ENCODE results near the gene SCARB2.
"Not testable (repeated sequence)": the region's sequence is repeated elsewhere in the genome, so short reads cannot be mapped to it uniquely, and the experiment has no call there.

The SCARB2 gene, protein sequence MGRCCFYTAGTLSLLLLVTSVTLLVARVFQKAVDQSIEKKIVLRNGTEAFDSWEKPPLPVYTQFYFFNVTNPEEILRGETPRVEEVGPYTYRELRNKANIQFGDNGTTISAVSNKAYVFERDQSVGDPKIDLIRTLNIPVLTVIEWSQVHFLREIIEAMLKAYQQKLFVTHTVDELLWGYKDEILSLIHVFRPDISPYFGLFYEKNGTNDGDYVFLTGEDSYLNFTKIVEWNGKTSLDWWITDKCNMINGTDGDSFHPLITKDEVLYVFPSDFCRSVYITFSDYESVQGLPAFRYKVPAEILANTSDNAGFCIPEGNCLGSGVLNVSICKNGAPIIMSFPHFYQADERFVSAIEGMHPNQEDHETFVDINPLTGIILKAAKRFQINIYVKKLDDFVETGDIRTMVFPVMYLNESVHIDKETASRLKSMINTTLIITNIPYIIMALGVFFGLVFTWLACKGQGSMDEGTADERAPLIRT

DNA sequence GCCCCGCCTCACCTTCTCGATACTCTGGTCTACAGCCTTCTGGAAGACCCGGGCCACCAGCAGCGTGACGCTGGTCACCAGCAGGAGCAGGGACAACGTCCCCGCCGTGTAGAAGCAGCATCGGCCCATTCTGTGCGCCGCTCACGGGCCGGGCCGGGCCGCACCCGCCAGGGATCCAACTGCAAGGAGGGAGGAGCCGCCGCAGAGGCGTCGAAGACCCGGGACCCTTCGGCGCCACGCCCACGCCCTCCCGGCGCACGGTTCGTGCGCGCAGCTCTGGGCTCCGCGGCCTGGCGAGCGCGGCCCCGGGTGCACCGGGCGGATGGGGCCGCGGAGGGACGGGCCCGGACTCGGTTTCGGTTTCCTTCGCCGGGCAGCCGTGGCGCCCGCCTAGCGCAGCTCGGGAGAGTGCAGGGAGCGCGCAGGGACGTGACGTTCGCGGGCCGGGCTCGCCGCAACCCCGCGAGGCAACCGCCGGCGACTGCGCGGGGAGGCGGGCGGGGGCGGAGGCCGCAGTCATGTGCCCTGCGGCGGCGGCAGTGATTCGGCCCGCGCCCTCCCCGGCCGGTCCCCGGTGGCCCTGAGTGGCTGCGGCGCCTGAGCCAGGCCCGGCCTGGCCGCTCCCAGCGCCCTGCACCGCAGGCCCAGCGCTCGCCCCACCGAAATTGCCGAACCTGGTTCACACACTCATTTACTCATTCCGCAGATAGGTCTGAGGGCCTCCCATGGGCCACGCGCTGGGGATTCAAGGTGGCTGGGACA is at the start of gene SCARB2:
SCARB2 (minus strand) TSS at position 410 of the 762 bp plus-strand sequence; CDS start at position 129, 281 bp downstream.
- DNase-seq (ENCODE audit: low spot score): peak; percentile 93

DNA sequence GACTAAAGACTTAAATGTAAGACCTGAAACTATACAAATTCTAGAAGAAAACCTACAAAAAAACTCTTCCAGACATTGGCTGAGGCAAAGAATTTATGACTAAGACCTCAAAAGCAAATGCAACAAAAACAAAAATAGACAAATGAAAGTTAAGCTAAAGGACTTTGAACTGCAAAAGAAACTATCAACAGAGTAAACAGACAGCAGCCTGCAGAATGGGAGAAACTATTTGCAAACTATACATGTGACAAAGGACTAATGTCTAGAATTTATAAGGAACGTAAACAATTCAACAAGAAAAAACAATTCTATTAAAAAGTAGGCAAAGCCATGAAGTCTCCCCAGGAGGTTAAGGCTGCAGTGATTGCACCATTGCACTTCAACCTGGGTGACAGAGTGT is 46.9 kb upstream of the SCARB2 start:
- DNase-seq (ENCODE audit: low spot score): no peak

- no peak for DNase-seq (ENCODE audit: low spot score)
Observed at GRCh38 chr4:76257824-76258223, 44.2 kb upstream of the SCARB2 start.

GRCh38 chr4:76256968-76257367 is 43.3 kb upstream of the SCARB2 start:
- no peak for DNase-seq (ENCODE audit: low spot score)

GRCh38 chr4:76256032-76256431 is 42.4 kb upstream of the SCARB2 start:
- DNase-seq (ENCODE audit: low spot score): no peak

GRCh38 chr4:76253511-76253910 is 39.9 kb upstream of the SCARB2 start:
- DNase-seq (ENCODE audit: low spot score): no peak

- DNase-seq (ENCODE audit: low spot score): no peak
Observed at GRCh38 chr4:76252271-76252653, 38.6 kb upstream of the SCARB2 start.

DNA sequence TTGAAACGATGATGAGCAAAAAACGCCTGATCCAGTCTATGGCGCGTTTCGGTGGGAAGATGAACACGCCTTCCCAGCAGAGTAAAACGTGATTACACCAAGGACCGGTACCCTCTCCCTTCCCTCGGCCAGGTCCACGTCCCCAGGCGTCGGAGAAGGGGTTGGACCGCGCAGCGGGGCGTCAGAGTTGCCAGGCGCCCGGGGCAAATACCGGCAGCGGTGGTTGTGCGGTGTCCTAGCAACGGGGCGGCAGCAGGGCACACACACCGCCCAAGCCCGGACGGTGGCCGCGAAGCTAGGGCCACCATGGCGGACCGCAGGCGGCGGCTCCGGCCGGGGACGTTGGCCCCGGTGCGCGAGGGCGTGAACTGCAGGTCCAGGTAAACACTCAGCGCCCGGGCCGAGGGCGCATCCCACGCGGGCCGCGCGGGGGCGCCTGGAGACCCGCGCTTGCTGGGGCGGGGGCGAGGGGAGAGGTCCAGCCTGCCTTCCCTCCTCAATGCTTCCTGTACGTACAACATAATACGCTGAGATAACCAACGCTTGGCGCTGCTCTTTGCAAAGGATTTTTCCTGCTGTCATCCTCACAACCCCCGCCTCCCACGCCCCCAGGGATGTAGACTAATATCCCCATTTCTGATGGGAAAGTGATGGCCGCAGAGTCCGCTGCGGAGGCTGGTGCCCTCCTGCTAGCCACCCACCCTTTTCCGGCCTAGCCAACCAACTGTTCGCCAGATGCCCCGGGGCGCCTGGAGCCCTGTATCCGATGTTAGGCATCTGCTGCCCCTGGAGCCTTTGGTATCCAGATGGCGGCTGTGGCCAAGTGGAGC is 38.0 kb upstream of the SCARB2 start, which contains the start of gene FAM47E:
FAM47E (plus strand) TSS at position 281 of the 830 bp plus-strand sequence; CDS start at position 307, 26 bp downstream.
- DNase-seq (ENCODE audit: low spot score): peak; percentile 82

GRCh38 chr4:76250962-76251361 is 37.3 kb upstream of the SCARB2 start:
- DNase-seq (ENCODE audit: low spot score): no peak

DNA sequence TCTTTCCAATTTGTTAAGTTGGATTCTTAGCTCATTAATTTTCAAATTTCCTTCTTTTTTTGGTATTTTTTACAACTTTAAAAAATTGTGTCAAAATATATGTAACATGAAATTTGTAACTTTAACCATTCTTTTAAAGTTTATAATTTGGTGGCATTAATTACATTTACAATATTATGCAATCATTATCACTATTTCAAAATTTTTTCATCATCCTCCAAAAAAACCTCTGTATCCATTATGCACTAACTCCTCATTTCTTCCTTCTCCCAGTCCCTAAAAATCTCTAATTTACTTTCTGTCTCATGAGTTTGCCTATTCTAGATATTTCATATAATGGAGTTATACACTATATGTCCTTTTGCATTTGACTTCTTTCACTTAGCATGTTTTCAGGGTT is 33.2 kb upstream of the SCARB2 start:
- no peak for DNase-seq (ENCODE audit: low spot score)

DNA sequence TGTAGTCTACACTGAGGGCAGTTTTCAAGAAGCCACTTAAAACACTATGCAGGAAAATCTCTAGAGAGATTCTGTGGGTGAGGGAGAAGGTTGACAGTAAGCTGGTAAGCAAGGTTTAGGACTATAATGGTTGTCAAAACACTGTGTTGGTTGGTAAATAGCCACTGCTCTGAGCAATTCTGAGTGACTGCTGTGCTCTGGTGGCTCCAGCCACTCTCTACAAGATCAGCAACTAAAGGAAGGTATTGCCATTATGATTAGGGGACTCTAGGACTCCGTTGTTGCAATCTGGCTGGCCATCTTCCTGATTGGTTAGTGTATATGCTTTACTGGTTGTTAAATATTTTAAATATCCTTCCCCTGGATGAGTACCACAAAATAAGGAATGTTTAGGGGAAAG is 32.4 kb upstream of the SCARB2 start:
- no peak for DNase-seq (ENCODE audit: low spot score)

GRCh38 chr4:76243877-76244276 is 30.3 kb upstream of the SCARB2 start:
- not testable (repeated sequence) for DNase-seq (ENCODE audit: low spot score)

DNA sequence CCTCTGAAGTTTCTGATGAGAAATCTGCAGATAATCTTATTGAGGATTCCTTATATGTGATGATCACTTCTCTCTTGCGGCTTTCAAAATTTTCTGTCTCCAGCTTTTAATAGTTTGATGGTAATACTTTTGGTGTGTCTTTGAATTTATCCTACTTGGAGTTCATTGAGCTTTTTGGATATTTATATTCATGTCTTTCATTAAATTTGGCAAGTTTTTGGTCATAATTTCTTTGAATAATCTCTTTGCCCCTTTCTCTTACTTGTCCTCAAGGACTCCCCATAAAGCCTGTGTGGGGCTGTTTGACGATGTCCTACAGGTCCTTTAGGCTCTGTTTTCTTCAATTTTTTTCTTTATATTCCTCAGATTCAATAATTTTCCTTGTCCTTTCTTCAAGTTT is 26.6 kb upstream of the SCARB2 start:
- DNase-seq (ENCODE audit: low spot score): no peak

DNA sequence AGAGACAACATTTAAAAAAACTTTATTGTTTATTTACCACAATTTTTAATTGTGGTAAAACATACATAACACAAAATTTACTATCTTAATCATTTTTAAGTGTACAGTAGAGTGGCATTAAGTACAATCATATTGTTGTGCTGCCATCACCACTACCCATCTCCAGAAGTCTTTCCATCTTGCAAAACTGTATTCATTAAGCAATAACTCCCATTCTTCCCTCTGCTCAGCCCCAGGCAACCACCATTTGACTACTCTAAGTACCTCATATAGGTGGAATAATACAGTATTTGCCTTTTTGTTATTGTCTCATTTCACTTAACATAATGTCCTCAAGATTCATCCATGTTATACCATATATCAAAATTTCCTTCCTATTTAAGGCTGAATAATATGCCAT is 25.1 kb upstream of the SCARB2 start:
- no peak for DNase-seq (ENCODE audit: low spot score)

DNA sequence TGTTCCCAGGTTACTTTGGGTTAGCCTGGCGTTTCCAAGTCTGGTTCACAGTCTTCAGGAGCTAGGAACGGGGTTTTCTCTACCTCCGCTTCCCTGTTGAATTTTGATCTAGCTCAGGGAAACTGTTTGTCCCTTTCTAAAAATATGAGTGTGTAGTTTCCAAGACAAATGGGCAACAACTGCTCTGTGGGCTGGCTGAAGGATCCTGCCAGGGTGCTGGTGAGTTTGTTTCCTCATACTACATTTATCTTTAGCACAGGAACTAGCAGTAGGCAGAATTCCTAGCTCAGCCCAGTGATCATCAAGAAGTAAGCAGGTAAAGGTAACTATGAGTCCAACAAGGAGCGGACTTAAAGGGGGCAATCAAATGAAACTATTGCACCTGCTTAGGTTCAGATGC is 24.6 kb upstream of the SCARB2 start:
- no peak for DNase-seq (ENCODE audit: low spot score)

GRCh38 chr4:76235915-76236314 is 22.3 kb upstream of the SCARB2 start:
- DNase-seq (ENCODE audit: low spot score): no peak

DNA sequence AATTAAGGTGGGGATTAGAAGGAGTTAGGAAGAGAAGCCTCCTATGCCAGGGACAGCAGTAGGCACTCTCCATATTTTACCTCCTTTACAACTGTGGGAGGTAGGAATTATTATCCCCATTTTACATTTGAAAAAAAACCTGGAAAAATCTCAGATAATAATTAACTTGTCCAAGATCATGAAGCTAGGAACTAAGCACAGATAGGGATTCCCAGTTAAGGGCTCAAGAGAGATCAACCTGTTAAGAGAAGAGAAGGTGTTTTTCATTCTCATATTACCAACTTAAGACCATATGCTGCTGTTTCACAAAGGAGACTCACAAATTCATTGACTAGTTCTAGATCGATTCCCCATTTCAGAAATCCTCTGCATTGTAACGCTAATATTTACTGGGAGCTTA is 21.8 kb upstream of the SCARB2 start:
- no peak for DNase-seq (ENCODE audit: low spot score)

GRCh38 chr4:76234679-76235044 is 21.0 kb upstream of the SCARB2 start:
- no peak for DNase-seq (ENCODE audit: low spot score)

DNA sequence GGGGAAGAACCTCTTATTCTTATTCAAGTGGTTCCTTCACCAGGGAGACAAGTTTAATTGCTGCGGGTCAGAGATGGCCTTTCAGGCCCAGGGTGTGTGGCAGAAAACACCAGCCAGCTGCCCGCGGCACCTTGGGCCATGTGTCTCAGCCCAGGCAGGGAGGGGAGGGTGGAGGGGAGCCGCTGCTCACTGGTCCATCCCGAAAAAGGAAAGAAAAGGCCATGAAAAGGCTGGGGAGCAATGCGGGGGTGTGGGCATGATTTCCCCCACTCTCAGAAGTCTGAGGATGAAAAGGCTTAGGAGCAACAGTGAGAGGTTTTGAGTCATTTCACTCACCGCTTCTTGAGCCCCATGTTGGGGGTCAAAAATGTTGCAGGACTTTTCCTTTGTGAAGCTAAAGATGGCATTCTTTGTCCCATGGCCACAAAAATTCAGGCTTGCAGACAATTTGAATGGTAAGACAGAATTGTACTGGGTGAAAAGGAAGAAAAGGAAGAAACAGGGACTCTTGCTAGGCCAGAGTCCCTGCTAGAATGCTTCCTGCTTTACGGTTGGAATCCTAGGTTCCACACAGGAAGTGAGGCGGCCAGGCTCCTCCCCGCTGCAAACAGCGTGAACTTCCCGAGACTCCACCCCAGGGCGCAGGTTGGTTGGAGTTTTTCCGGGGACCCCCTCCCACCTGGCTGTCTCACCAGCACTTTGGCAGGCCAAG is 20.5 kb upstream of the SCARB2 start:
- no peak for DNase-seq (ENCODE audit: low spot score)

DNA sequence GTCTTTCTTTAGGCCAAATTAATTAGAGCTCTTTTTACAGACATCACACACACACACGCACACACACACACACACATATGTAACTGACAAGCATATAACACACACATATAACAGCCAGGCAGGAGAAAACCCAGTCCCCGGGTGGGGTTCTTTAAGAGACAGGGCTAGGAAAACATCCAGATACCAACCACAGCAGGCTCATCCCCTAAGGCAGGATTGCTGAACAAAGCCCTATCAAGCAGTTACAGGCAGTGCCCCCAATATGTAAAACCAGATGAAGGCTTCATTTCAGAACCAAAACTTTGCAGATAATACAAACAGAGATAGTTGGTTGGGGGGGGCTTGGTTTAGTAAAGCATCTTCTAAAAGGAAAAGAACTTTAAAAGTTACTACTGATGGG is 19.9 kb upstream of the SCARB2 start:
- DNase-seq (ENCODE audit: low spot score): no peak

- no peak for DNase-seq (ENCODE audit: low spot score)
Observed at GRCh38 chr4:76233083-76233482, 19.5 kb upstream of the SCARB2 start.

GRCh38 chr4:76232681-76233080 is 19.1 kb upstream of the SCARB2 start:
- no peak for DNase-seq (ENCODE audit: low spot score)
